GM21825 (cell line): ENCODE measurements around the gene DNAJC1.
A peak's percentile ranks its signal among the peaks of the same experiment; 100 is the strongest.

Experiments used
- ATAC-seq: cut with Tn5 transposase; IDR thresholded peaks from one replicate; pipeline ENCODE4 v1.9.1; 2021; ENCODE audit warnings: mild to moderate bottlenecking, moderate library complexity; ENCODE audit not compliant: unreplicated experiment

The DNAJC1 gene

DNA sequence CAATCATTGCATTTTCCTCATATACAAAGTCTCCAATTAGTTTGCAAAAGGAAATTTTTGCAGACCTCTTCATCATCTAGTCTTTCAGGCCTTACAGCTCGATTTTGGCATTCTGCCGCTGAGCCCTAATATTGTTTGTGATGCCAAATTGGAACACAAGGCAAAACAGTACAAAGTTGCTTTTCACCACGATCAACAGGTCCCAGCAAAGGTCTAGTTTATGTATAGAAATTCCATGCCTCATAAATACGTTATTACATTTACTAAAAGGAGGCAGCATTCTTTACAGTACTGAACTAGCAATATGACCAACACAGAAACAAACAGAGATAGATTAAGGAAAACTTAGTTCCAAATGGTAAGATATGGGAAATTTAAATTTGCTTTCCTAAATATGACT lies 7.0 kb upstream of the DNAJC1 start:
- ATAC-seq = no peak

DNA sequence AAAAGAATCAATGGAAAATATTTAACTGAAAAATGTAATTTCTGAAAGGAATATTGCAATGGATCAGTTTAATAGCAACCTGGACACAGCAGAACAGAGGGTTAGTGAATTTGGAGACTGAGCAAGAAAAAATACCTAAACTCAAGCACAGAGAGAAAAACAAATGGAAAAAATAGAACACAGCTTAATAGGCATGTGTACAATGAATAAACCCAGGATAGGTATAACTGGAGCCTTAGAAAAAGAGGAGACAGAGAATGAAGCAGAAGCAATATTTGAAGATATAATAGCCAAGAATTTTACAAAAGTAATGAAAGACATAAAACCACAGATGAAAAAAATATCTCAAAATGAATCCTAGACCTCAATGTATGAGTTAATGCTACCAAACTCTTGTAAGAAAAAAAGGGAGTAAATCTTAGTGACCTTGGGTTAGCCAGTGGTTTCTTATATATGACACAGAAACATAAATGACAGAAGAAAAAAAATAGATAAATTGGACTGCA lies 2.9 kb upstream of the DNAJC1 start:
- no peak for ATAC-seq

GRCh38 chr10:22005763-22006162 lies 2.2 kb upstream of the DNAJC1 start:
- no peak for ATAC-seq

GRCh38 chr10:22003964-22004281 lies 393 bp upstream of the DNAJC1 start:
- no peak for ATAC-seq

- peak; percentile 21 for ATAC-seq
These were observed 846 bp downstream of the DNAJC1 start for GRCh38 chr10:22002591-22003176.

GRCh38 chr10:21995557-21995956 lies 8.0 kb downstream of the DNAJC1 start:
- no peak for ATAC-seq

DNA sequence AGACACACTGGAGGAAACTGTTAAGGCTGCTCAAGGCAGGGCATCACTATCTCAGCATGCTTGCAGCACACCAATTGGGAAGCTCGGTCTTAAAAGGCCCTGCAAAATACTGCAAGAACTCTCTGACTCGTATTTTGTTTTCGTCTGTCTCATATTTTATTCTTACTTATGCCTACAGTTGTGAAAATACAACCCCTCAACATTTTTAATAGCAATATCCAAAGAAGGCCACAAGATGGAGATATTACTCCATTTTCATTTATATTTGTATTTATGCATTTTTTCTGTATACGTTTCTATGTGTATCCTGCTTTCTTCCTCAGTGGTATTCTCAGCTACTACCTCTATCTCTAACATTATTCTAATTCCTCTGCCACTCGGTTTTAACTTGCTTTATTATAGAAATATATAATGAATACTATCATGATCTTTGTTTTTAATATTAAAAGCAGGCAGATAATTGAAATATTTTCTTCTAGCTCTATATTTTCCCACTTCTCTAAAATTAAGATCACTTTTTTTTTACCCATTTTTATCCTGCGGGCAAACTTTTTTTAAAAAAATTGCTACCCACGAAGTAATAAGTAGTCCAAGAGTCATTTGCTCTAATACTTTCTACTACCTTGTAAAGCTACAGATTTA lies 10.0 kb downstream of the DNAJC1 start:
- ATAC-seq = no peak

DNA sequence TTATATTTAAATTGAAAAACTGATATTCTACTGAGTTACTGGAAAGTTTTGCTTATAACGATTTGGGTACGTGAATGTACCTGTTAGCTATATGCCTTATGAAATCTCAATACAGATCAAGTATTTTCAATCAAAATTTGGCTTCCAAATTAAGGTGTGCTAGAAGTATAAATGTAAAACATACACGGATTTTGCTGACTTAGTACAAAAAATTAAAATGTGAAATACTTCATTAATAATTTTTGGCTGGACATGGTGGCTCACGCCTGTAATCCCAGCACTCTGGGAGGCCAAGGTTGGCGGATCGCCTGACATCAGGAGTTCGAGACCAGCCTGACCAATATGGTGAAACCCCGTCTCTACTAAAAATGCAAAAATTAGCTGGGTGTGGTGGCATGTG lies 11.7 kb downstream of the DNAJC1 start:
- ATAC-seq = no peak

DNA sequence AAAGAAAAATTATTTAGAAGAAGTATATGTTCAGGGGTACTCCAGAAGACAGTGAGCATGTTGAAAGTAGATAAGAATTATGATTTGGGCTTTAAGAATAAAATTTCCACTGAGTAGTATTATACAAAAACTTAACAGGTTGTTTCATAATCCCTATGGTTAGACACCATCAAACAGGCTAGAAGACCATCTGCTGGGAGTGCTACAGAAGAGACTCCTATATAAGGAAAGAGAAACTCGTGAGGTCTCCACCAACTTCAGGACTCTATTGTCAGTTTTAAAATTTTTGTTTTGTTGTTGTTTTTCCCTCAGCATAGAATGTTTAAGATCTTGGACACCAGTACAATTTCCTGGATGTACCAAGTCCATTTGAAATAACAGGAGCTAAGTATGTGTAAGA lies 13.1 kb downstream of the DNAJC1 start:
- no peak for ATAC-seq

DNA sequence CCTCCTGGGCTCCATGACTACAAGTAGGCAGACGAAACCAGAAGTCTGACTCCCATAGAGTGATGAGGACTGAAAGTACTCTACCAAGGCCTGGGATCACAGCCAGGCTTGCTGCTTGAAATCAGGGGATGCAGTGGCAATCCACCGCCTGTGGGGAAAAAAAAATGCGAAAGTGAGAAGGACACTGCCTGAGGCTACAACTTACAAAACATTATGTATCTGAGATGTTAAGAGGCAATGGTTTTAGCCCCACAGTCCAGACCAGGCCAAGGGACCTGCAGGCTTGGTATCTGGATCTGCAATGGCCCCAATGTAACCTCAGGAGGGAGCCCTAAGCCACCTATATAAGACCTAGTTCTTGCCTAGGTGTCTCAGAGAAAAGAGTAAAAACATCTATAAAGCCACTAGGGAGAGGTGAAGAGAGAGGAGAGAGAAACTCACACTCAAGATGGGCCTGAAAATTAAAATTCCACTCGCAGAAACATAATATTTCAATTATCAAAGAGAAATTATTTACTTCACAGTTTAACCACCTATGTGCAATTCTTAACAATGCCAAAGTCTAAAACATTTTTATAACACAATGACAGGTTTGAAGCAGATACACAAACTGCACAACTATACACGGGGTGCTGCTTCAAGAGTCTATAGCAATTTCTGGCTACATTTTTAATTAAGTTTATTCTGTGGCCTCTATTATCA lies 13.9 kb downstream of the DNAJC1 start:
- peak; percentile 92 for ATAC-seq

GRCh38 chr10:21985541-21985940 lies 18.0 kb downstream of the DNAJC1 start:
- no peak for ATAC-seq

DNA sequence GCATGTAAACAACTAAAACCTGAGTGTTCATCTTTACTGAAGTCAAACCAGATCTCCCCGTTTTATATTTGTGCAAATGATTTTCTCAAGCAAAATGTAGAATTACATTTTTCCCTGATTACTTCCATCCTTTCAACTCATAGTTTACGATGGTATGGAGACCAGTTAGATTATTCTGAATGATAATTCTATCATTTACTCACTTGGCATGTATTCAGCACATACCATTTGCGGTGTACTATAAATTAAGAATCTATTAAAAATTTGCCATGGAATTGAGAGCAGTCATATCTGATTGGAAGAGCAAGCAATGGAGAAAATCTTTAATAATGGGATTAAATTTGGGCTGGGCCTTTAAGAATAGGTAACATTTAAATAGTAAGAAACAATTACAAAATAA lies 22.4 kb downstream of the DNAJC1 start:
- no peak for ATAC-seq

GRCh38 chr10:21980691-21981090 lies 22.8 kb downstream of the DNAJC1 start:
- ATAC-seq = no peak

DNA sequence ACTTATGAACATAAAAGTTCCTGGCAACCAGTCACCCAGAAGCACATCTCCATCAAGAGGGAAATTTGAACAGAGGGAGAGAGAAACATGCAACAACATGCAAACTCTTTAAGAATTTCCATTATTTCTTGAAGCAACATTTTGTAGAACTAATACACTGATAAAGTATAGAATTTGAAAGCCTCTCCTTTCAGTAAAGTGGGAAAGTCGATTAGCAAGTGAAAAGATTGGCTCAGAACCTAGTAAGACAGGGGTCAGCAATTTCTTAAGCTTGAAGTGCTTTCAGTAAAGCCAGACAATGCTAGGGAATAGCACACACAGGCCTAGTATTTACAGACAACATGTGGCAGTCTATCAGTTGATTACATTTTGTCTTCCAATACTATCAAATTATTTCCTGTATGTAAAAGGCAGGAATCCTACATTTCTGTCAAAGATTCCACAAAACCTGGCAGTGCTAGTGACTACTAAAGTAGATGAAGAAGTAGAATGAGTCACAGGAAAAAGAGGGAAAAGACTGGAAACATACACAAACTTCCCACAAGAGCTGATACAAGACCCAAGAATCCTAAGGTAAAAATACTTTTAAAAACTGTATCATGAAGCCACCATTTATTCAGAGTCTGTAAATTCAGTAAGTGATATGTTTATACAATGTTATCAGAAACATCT lies 25.2 kb downstream of the DNAJC1 start:
- ATAC-seq = no peak

- ATAC-seq = no peak
These were observed 26.8 kb downstream of the DNAJC1 start for GRCh38 chr10:21976739-21977138.

DNA sequence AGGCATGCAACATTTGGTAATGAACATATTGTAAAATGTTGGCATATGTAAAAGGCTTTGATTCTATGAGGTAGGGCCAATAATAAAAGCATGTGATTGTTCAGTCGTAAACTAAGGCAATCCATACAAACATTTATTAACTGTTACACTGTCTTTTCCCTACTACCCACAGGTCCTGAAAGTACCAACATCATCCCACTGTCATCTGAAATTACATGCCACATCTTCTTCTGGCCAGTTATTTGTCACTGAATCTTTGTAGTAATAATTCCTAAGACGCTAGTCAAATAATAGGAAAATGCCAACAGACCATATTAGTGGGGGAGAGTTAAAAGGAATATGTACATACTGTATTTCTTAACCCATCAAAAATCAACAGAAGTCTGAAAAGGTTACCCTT lies 27.2 kb downstream of the DNAJC1 start:
- ATAC-seq = no peak

- ATAC-seq = no peak
These were observed 28.0 kb downstream of the DNAJC1 start for GRCh38 chr10:21975378-21975990.

DNA sequence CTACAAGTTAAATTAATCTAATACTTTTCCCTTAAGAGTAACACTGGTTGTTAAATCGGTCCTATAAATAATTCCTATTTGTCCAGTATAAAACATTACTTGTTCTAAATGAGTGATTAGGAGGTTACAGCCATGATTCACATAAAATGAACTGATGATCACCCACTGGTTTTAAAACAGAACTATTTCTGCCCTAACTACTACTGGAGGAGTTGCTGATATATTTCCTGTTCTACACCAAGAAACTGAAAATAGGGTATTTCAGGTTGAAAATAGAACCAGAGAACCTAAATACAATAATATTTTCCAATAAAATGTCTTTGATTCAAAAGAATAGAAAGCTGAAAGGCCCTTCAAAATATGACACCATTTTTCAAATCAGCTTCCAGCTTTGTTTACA lies 30.9 kb downstream of the DNAJC1 start:
- no peak for ATAC-seq

DNA sequence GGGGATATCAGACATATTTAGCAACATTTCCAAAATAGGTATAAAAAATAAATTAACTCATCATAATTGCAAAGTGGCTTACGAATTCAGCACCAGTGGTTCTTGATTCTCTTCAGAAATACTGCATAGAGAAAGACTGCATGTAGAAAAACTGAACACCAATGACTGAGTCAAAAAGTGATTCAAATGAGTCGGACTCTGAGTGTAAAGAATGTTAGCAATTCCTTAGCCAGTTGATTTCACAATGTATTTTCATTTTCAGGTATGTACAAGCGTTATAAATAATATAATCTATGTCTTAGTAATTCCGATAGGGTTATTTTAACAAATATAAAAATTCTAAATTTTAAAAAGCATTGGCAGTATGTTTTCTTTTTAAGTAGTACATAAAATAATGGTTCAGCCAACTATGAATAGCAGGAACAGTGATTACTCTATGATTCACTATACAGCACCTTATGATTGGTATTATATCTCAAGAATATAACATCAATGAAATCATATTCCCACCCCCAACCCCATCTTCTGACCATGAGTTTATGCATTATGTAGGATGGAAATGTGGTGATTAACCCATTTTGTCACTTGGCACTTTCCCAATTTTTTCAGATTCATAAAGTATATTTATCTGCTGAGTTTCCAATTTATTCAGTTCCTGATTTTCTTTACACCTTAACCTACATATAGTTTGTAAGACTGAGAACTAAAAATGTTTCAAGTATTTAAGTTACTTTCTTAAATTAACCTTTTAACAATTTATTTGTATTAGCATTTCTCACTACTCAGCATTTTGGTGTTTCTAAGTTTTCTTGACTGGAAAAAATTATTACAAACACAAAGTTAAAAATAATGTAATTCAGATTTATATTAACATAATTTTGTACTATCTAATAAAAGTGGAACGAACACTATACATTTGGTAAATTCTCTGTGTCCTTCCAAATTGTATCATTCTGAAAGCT lies 33.9 kb downstream of the DNAJC1 start:
- ATAC-seq = no peak

GRCh38 chr10:21964983-21965665 lies 38.4 kb downstream of the DNAJC1 start:
- no peak for ATAC-seq
